Activated naive CD8-positive, alpha-beta T cell treated with anti-CD3 and anti-CD28 coated beads, Interleukin-2, amount 50 U/mL, for 24 hours (primary cell): Measurements from ENCODE around the gene DOCK9.

Source experiments
- ATAC-seq: fragments of 150-1000 bp; cut with Tn5 transposase; one replicate; pipeline ENCODE4 v1.10.0; 2021
- DNase-seq: peaks from one replicate; pipeline ENCODE4 v3.0.0; 2021
- H3K27ac Mint-ChIP-seq: one replicate; pipeline ENCODE4 v1.8.0; 2021; ENCODE audit warnings: mild to moderate bottlenecking, mixed read lengths
- H3K27me3 Mint-ChIP-seq: one replicate; pipeline ENCODE4 v1.8.0; 2021; ENCODE audit warnings: mixed read lengths
- H3K36me3 Mint-ChIP-seq: one replicate; pipeline ENCODE4 v1.8.0; 2021; ENCODE audit warnings: low read depth, mixed read lengths
- H3K4me1 Mint-ChIP-seq: one replicate; pipeline ENCODE4 v1.8.0; 2021; ENCODE audit warnings: mixed read lengths
- H3K4me3 Mint-ChIP-seq: one replicate; pipeline ENCODE4 v1.8.0; 2021; ENCODE audit warnings: mild to moderate bottlenecking, moderate library complexity, mixed read lengths
- H3K9me3 Mint-ChIP-seq: one replicate; pipeline ENCODE4 v1.8.0; 2021; ENCODE audit warnings: mixed read lengths

Gene DOCK9

GRCh38 chr13:99004978-99005377, 27.1 kb upstream of the DOCK9 start:
- no peak for DNase-seq
- H3K27me3 Mint-ChIP-seq, result no peaks in the 10 kb centered on the region
- no peaks in the 10 kb centered on the region for H3K9me3 Mint-ChIP-seq
- H3K4me3 Mint-ChIP-seq, result no peak overlapping the region
- H3K36me3 Mint-ChIP-seq, result no peaks in the 10 kb centered on the region
- no peak for ATAC-seq
- no peak overlapping the region for H3K27ac Mint-ChIP-seq
- peaks cover 49% of the 10 kb centered on the region for H3K4me1 Mint-ChIP-seq

- no peak overlapping the region for H3K27ac Mint-ChIP-seq
- no peaks in the 10 kb centered on the region for H3K36me3 Mint-ChIP-seq
- no peak for DNase-seq
- ATAC-seq, result no peak
- H3K9me3 Mint-ChIP-seq, result no peaks in the 10 kb centered on the region
- peaks cover 54% of the 10 kb centered on the region for H3K4me1 Mint-ChIP-seq
- no peak overlapping the region for H3K4me3 Mint-ChIP-seq
- H3K27me3 Mint-ChIP-seq, result no peaks in the 10 kb centered on the region
Measured at GRCh38 chr13:99003851-99004471, 26.1 kb upstream of the DOCK9 start.

GRCh38 chr13:99003186-99003585, 25.3 kb upstream of the DOCK9 start:
- no peaks in the 10 kb centered on the region for H3K9me3 Mint-ChIP-seq
- no peaks in the 10 kb centered on the region for H3K27me3 Mint-ChIP-seq
- H3K4me3 Mint-ChIP-seq, result no peak overlapping the region
- no peak overlapping the region for H3K27ac Mint-ChIP-seq
- no peaks in the 10 kb centered on the region for H3K36me3 Mint-ChIP-seq
- peaks cover 60% of the 10 kb centered on the region for H3K4me1 Mint-ChIP-seq
- no peak for ATAC-seq
- no peak for DNase-seq

DNA sequence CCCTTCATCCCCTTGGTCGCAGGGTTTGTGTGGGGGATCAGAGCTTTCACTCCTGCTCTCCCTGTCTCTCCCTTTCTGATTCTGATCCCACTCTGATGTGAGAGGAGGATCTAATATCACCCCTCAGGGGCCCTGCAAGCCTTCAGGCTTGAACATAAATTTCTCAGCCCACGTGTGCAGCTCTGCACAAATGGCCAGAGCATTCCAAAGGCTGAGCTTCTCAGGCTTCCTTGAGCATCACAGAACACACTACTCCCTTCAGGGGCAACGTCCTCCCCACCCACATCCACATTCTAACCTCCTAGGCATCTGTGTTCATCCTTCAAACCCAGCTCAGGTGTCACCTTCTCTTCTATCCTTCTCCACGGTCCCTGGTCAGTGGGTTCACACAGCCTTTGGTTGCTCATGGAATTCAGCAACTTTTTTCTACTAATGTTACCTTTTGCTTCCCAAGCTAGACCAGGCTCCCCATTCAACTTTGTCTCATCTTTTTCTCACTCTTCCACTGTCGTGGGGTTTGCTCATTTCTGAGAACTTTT, 24.4 kb upstream of the DOCK9 start:
- no peak for ATAC-seq
- Mint-ChIP-seq H3K36me3 (no peaks in the 10 kb centered on the region), H3K27me3 (no peaks in the 10 kb centered on the region), H3K27ac (peak overlapping the region; percentile 9), H3K9me3 (no peaks in the 10 kb centered on the region), H3K4me1 (peaks cover 70% of the 10 kb centered on the region), H3K4me3 (no peak overlapping the region)
- DNase-seq, result no peak

DNA sequence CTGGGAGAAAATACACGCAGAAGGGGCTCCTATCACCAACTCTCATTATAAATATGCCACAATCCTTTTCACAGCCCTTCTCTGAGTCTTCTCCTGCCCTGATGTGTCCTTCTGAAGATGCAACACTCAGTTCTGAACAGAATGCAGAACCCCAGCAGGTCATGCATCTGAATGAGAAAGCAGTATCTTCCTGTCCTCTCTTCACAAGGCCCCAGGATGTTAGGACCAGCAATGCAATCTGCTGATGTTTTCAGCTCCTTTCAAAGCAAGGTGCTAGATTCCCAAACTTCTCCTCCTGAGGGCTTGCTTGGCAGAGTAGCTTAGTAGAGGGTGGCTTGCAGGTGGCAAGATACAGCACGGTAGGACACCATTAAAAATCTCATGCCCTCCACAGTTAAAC, 22.3 kb upstream of the DOCK9 start:
- Mint-ChIP-seq H3K4me3 (no peak overlapping the region), H3K36me3 (no peaks in the 10 kb centered on the region), H3K27me3 (no peaks in the 10 kb centered on the region), H3K4me1 (peaks cover 90% of the 10 kb centered on the region), H3K27ac (no peak overlapping the region), H3K9me3 (no peaks in the 10 kb centered on the region)
- ATAC-seq (no peak), DNase-seq (no peak)

DNA sequence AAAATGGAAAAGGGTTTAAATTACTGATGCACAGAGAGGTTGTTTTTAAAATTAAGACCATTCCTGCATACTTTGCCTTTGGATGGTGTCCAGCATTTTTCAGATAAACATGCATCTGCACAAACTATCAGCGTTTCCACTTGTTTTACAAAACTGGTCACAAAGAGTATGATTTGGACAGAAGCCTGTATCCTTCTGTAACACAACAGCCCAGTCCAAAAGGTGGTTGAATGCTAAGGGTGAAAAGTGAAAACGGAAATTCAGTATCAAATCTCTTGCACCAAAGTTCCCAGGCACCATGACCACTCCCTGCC, 21.7 kb upstream of the DOCK9 start:
- H3K27ac Mint-ChIP-seq, result peak overlapping the region; percentile 49
- no peaks in the 10 kb centered on the region for H3K27me3 Mint-ChIP-seq
- H3K9me3 Mint-ChIP-seq, result no peaks in the 10 kb centered on the region
- no peak for DNase-seq
- H3K4me1 Mint-ChIP-seq, result peaks cover 91% of the 10 kb centered on the region
- H3K36me3 Mint-ChIP-seq, result no peaks in the 10 kb centered on the region
- ATAC-seq, result no peak
- no peak overlapping the region for H3K4me3 Mint-ChIP-seq

DNA sequence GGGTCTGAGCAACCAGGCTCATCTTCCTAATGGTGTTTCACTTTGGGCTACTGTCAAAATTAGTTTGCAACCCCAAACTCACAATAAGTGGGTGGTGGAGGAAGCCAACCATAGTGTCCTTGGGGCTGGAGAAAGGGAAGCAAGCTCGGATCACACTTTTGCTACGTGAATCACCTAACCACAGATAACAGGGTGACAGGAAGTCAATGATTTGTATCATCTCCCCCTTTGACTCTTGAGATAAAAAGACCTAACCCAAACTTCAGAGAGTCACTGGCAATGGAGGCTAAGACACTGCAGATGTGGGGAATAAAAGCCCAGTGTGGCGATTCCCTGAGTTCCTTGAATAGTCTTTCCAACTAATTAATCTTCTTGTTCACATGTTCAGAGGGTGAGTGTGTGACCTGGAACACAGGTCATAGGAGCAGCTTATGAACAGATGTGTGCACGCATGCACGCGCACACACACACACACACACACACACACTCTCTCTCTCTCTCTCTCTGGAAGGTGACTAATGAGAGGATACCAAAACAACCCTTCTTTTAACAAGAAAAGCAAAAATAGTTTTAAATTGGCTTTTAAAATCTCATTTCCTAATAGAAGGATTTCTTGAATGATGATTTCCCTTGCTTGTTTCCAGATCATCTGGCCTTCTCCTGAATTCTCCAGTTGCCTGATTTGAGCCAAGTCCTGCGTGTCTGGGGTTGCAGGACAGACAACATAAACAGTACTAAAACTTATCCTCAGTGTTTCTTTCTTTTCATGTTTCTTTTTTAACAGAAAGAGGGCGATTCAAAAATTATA, 21.2 kb upstream of the DOCK9 start:
- H3K4me1 Mint-ChIP-seq, result peaks cover 94% of the 10 kb centered on the region
- peak overlapping the region; percentile 42 for H3K4me3 Mint-ChIP-seq
- no peaks in the 10 kb centered on the region for H3K9me3 Mint-ChIP-seq
- ATAC-seq (peak; percentile 78), DNase-seq (peak; percentile 21)
- H3K36me3 Mint-ChIP-seq, result no peaks in the 10 kb centered on the region
- H3K27me3 Mint-ChIP-seq, result no peaks in the 10 kb centered on the region
- H3K27ac Mint-ChIP-seq, result peak overlapping the region; percentile 49

- ATAC-seq (peak; percentile 76), DNase-seq (peak; percentile 34)
- H3K27me3 Mint-ChIP-seq, result no peaks in the 10 kb centered on the region
- H3K36me3 Mint-ChIP-seq, result no peaks in the 10 kb centered on the region
- no peaks in the 10 kb centered on the region for H3K9me3 Mint-ChIP-seq
- peak overlapping the region; percentile 49 for H3K27ac Mint-ChIP-seq
- peaks cover 89% of the 10 kb centered on the region for H3K4me1 Mint-ChIP-seq
- no peak overlapping the region for H3K4me3 Mint-ChIP-seq
Measured at GRCh38 chr13:98997738-98998641, 20.1 kb upstream of the DOCK9 start.

GRCh38 chr13:98997011-98997730, 19.3 kb upstream of the DOCK9 start:
- no peaks in the 10 kb centered on the region for H3K9me3 Mint-ChIP-seq
- H3K27me3 Mint-ChIP-seq, result no peaks in the 10 kb centered on the region
- H3K4me1 Mint-ChIP-seq, result peaks cover 91% of the 10 kb centered on the region
- no peak for DNase-seq
- no peak for ATAC-seq
- no peak overlapping the region for H3K27ac Mint-ChIP-seq
- no peaks in the 10 kb centered on the region for H3K36me3 Mint-ChIP-seq
- H3K4me3 Mint-ChIP-seq, result no peak overlapping the region

GRCh38 chr13:98996046-98996445, 18.2 kb upstream of the DOCK9 start:
- DNase-seq (no peak), ATAC-seq (no peak)
- H3K27ac Mint-ChIP-seq, result no peak overlapping the region
- no peaks in the 10 kb centered on the region for H3K27me3 Mint-ChIP-seq
- H3K9me3 Mint-ChIP-seq, result no peaks in the 10 kb centered on the region
- H3K4me1 Mint-ChIP-seq, result peaks cover 85% of the 10 kb centered on the region
- peaks cover 2% of the 10 kb centered on the region for H3K36me3 Mint-ChIP-seq
- no peak overlapping the region for H3K4me3 Mint-ChIP-seq

DNA sequence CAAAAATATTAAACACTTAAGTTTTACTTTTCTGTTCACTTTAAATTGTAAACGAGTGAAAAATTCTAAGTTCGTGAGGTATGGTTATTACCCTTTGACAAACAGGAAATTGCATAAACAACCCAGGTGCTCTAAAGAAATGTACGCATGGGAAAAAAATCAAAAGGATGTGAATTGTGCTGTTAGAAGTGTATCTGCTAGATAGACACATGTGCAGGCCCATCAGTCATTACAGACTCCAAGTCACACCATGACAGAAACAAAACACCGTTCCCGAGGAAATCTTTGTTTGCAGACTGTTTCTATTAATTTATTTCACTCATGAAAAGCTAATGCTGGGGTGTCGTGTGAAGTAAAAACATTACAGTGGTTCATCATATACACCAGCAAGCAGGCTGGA, 17.0 kb upstream of the DOCK9 start:
- H3K27ac Mint-ChIP-seq, result peak overlapping the region; percentile 77
- ATAC-seq, result no peak

GRCh38 chr13:98994080-98994479, 16.2 kb upstream of the DOCK9 start:
- Mint-ChIP-seq H3K36me3 (peaks cover 2% of the 10 kb centered on the region), H3K9me3 (no peaks in the 10 kb centered on the region), H3K4me3 (no peak overlapping the region), H3K27me3 (no peaks in the 10 kb centered on the region), H3K27ac (no peak overlapping the region), H3K4me1 (peaks cover 78% of the 10 kb centered on the region)
- no peak for DNase-seq
- no peak for ATAC-seq

More for the DNA sequence above, 17.0 kb upstream of the DOCK9 start:
- H3K27me3 Mint-ChIP-seq, result no peaks in the 10 kb centered on the region
- peak overlapping the region; percentile 44 for H3K4me3 Mint-ChIP-seq
- peaks cover 79% of the 10 kb centered on the region for H3K4me1 Mint-ChIP-seq
- no peak for DNase-seq
- peaks cover 2% of the 10 kb centered on the region for H3K36me3 Mint-ChIP-seq
- H3K9me3 Mint-ChIP-seq, result no peaks in the 10 kb centered on the region

GRCh38 chr13:98992355-98992754, 14.5 kb upstream of the DOCK9 start:
- Mint-ChIP-seq H3K4me3 (peak overlapping the region; percentile 9), H3K4me1 (peaks cover 74% of the 10 kb centered on the region), H3K36me3 (peaks cover 2% of the 10 kb centered on the region), H3K27me3 (no peaks in the 10 kb centered on the region), H3K9me3 (no peaks in the 10 kb centered on the region), H3K27ac (peak overlapping the region; percentile 26)
- DNase-seq (no peak), ATAC-seq (peak; percentile 27)

GRCh38 chr13:98990701-98991100, 12.8 kb upstream of the DOCK9 start:
- DNase-seq (no peak), ATAC-seq (no peak)
- H3K27me3 Mint-ChIP-seq, result no peaks in the 10 kb centered on the region
- H3K4me1 Mint-ChIP-seq, result peaks cover 71% of the 10 kb centered on the region
- no peak overlapping the region for H3K4me3 Mint-ChIP-seq
- H3K9me3 Mint-ChIP-seq, result no peaks in the 10 kb centered on the region
- H3K36me3 Mint-ChIP-seq, result peaks cover 2% of the 10 kb centered on the region
- H3K27ac Mint-ChIP-seq, result no peak overlapping the region
